WTC11 (cell line): ENCODE data around the gene IKBKG. TPM values are rescaled to one million over a fixed set of nuclear protein-coding genes. Genes with fewer than 3 reads are reported as not detected.

ENCODE experiments used
- ATAC-seq: fragments of 200-7000 bp; cut with Tn5 transposase; 2 replicates; pipeline ENCODE4 v1.10.0; 2021; ENCODE audit warnings: mild to moderate bottlenecking, moderate library complexity
- CTCF ChIA-PET: fragments of 300-600 bp; sonication (Branson Sonifier 250); formaldehyde crosslinking; loops from one replicate; lab custom pipeline; 2021; ENCODE audit warnings: antibody characterized with exemption; lab: Charles Lee
- POLR2A ChIA-PET: fragments of 350-600 bp; sonication (Branson Sonifier 250); formaldehyde crosslinking; loops from one replicate; lab custom pipeline; 2021; ENCODE audit warnings: antibody characterized with exemption; lab: Charles Lee
- DNase-seq: peaks from one replicate; pipeline ENCODE4 v3.0.0; 2021; ENCODE audit warnings: low spot score
- H3K27ac Mint-ChIP-seq: 2 replicates; pipeline ENCODE4 v1.8.0; 2021; ENCODE audit warnings: mixed read lengths
- H3K27me3 Mint-ChIP-seq: 2 replicates; pipeline ENCODE4 v1.8.0; 2021; ENCODE audit warnings: low read depth, mild to moderate bottlenecking, moderate library complexity, mixed read lengths
- H3K36me3 Mint-ChIP-seq: 2 replicates; pipeline ENCODE4 v1.8.0; 2021; ENCODE audit warnings: mixed read lengths
- H3K4me1 Mint-ChIP-seq: 2 replicates; pipeline ENCODE4 v1.8.0; 2022; ENCODE audit warnings: mixed read lengths
- H3K4me3 Mint-ChIP-seq: 2 replicates; pipeline ENCODE4 v1.8.0; 2021; ENCODE audit warnings: mild to moderate bottlenecking, moderate library complexity, mixed read lengths
- H3K9me3 Mint-ChIP-seq: 2 replicates; pipeline ENCODE4 v1.8.0; 2021; ENCODE audit warnings: mixed read lengths
- FOXP1 ChIP-seq: sonication (generic); formaldehyde crosslinking; IDR thresholded peaks from 2 replicates; pipeline ENCODE4 v1.8.0; 2022; ENCODE audit warnings: missing genetic modification reagents, mild to moderate bottlenecking, moderate library complexity, borderline replicate concordance
- KAT7 ChIP-seq: sonication (generic); formaldehyde crosslinking; IDR thresholded peaks from 2 replicates; pipeline ENCODE4 v1.8.1; 2023; ENCODE audit warnings: missing genetic modification reagents, mild to moderate bottlenecking, borderline replicate concordance
- NFE2L1 ChIP-seq: sonication (generic); formaldehyde crosslinking; IDR thresholded peaks from 2 replicates; pipeline ENCODE4 v1.8.1; 2023; ENCODE audit warnings: missing genetic modification reagents
- PRRX2 ChIP-seq: fragments of 250-450 bp; sonication (Bioruptor Pico); IDR thresholded peaks from 2 replicates; pipeline ENCODE4 v1.8.0; 2021; ENCODE audit warnings: mild to moderate bottlenecking
- SP1 ChIP-seq: sonication (generic); formaldehyde crosslinking; conservative IDR thresholded peaks from 2 replicates; pipeline ENCODE4 v1.8.1; 2022; ENCODE audit warnings: missing genetic modification reagents
- TEAD4 ChIP-seq: sonication (generic); formaldehyde crosslinking; IDR thresholded peaks from 2 replicates; pipeline ENCODE4 v1.8.0; 2022; ENCODE audit warnings: mild to moderate bottlenecking, missing genetic modification reagents
- ZBTB21 ChIP-seq: sonication (generic); formaldehyde crosslinking; IDR thresholded peaks from 2 replicates; pipeline ENCODE4 v1.8.1; 2023; ENCODE audit warnings: mild to moderate bottlenecking, missing genetic modification reagents, borderline replicate concordance
- ZNF121 ChIP-seq: sonication (generic); formaldehyde crosslinking; IDR thresholded peaks from 2 replicates; pipeline ENCODE4 v1.8.0; 2023; ENCODE audit warnings: missing genetic modification reagents
- total RNA-seq: library from RNA; stranded (reverse); gene quantifications from 3 replicates; pipeline ENCODE4 v1.2.3, GENCODE V29; 2021
- TF ChIP-seq, protein P1 (sequence below): sonication (generic); formaldehyde crosslinking; IDR thresholded peaks from 2 replicates; pipeline ENCODE4 v1.8.0; 2023; ENCODE audit warnings: missing genetic modification reagents, mild to moderate bottlenecking, borderline replicate concordance
- TF ChIP-seq, protein P2 (sequence below): sonication (generic); formaldehyde crosslinking; IDR thresholded peaks from 2 replicates; pipeline ENCODE4 v1.8.1; 2022; ENCODE audit warnings: missing genetic modification reagents, borderline replicate concordance
- TF ChIP-seq, protein P3 (sequence below): fragments of 250-450 bp; sonication (Bioruptor Pico); IDR thresholded peaks from 2 replicates; pipeline ENCODE4 v1.9.0; 2021; ENCODE audit warnings: mild to moderate bottlenecking
- TF ChIP-seq, protein P4 (sequence below): sonication (generic); formaldehyde crosslinking; IDR thresholded peaks from 2 replicates; pipeline ENCODE4 v1.8.1; 2023; ENCODE audit warnings: mild to moderate bottlenecking, missing genetic modification reagents, borderline replicate concordance
- TF ChIP-seq, protein P5 (sequence below): sonication (generic); formaldehyde crosslinking; IDR thresholded peaks from 2 replicates; pipeline ENCODE4 v1.8.1; 2022; ENCODE audit warnings: mild to moderate bottlenecking, missing genetic modification reagents, moderate library complexity, borderline replicate concordance
- TF ChIP-seq, protein P6 (sequence below): sonication (generic); formaldehyde crosslinking; IDR thresholded peaks from 2 replicates; pipeline ENCODE4 v1.8.1; 2023; ENCODE audit warnings: mild to moderate bottlenecking, moderate library complexity, missing genetic modification reagents
- TF ChIP-seq, protein P7 (sequence below): fragments of 200-600 bp; IDR thresholded peaks from 2 replicates; pipeline ENCODE4 v1.8.0; 2022; ENCODE audit warnings: antibody characterized with exemption

IKBKG gene
- total RNA-seq, 1 experiment from 2014 or later, result 29.1 TPM

DNA sequence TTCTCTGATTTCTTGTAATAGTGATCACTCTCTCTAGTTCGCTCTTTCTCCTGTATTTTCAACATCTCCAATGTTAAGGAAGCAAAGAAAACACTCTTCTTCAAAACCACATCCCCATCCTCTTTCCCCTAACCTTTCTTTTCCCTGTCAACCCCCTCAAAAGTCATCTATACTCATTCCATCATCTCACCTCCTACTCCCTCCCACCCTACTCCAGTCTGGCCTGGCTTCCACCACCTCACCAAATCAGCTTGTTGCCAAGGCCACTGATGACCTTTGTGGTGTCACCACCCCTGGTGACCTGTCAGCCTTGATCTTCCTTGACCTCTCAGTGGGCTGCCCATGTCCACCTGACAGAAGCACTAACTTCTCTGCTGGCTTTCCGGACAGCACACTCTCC lies 33.7 kb upstream of the IKBKG start (continued):
- TF ChIP-seq, protein P1, sequence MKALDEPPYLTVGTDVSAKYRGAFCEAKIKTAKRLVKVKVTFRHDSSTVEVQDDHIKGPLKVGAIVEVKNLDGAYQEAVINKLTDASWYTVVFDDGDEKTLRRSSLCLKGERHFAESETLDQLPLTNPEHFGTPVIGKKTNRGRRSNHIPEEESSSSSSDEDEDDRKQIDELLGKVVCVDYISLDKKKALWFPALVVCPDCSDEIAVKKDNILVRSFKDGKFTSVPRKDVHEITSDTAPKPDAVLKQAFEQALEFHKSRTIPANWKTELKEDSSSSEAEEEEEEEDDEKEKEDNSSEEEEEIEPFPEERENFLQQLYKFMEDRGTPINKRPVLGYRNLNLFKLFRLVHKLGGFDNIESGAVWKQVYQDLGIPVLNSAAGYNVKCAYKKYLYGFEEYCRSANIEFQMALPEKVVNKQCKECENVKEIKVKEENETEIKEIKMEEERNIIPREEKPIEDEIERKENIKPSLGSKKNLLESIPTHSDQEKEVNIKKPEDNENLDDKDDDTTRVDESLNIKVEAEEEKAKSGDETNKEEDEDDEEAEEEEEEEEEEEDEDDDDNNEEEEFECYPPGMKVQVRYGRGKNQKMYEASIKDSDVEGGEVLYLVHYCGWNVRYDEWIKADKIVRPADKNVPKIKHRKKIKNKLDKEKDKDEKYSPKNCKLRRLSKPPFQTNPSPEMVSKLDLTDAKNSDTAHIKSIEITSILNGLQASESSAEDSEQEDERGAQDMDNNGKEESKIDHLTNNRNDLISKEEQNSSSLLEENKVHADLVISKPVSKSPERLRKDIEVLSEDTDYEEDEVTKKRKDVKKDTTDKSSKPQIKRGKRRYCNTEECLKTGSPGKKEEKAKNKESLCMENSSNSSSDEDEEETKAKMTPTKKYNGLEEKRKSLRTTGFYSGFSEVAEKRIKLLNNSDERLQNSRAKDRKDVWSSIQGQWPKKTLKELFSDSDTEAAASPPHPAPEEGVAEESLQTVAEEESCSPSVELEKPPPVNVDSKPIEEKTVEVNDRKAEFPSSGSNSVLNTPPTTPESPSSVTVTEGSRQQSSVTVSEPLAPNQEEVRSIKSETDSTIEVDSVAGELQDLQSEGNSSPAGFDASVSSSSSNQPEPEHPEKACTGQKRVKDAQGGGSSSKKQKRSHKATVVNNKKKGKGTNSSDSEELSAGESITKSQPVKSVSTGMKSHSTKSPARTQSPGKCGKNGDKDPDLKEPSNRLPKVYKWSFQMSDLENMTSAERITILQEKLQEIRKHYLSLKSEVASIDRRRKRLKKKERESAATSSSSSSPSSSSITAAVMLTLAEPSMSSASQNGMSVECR (CRISPR knock-in tag), result no peak
- TF ChIP-seq FOXP1 (CRISPR knock-in tag) (no peak), NFE2L1 (no peak), ZBTB21 (CRISPR knock-in tag) (no peak), TEAD4 (CRISPR knock-in tag) (no peak), PRRX2 (CRISPR knock-in tag) (no peak)
- TF ChIP-seq, protein P2, sequence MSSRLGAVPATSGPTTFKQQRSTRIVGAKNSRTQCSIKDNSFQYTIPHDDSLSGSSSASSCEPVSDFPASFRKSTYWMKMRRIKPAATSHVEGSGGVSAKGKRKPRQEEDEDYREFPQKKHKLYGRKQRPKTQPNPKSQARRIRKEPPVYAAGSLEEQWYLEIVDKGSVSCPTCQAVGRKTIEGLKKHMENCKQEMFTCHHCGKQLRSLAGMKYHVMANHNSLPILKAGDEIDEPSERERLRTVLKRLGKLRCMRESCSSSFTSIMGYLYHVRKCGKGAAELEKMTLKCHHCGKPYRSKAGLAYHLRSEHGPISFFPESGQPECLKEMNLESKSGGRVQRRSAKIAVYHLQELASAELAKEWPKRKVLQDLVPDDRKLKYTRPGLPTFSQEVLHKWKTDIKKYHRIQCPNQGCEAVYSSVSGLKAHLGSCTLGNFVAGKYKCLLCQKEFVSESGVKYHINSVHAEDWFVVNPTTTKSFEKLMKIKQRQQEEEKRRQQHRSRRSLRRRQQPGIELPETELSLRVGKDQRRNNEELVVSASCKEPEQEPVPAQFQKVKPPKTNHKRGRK, result no peak
- TF ChIP-seq, protein P3, sequence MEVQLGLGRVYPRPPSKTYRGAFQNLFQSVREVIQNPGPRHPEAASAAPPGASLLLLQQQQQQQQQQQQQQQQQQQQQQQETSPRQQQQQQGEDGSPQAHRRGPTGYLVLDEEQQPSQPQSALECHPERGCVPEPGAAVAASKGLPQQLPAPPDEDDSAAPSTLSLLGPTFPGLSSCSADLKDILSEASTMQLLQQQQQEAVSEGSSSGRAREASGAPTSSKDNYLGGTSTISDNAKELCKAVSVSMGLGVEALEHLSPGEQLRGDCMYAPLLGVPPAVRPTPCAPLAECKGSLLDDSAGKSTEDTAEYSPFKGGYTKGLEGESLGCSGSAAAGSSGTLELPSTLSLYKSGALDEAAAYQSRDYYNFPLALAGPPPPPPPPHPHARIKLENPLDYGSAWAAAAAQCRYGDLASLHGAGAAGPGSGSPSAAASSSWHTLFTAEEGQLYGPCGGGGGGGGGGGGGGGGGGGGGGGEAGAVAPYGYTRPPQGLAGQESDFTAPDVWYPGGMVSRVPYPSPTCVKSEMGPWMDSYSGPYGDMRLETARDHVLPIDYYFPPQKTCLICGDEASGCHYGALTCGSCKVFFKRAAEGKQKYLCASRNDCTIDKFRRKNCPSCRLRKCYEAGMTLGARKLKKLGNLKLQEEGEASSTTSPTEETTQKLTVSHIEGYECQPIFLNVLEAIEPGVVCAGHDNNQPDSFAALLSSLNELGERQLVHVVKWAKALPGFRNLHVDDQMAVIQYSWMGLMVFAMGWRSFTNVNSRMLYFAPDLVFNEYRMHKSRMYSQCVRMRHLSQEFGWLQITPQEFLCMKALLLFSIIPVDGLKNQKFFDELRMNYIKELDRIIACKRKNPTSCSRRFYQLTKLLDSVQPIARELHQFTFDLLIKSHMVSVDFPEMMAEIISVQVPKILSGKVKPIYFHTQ (CRISPR knock-in tag), result no peak
- TF ChIP-seq, protein P4, sequence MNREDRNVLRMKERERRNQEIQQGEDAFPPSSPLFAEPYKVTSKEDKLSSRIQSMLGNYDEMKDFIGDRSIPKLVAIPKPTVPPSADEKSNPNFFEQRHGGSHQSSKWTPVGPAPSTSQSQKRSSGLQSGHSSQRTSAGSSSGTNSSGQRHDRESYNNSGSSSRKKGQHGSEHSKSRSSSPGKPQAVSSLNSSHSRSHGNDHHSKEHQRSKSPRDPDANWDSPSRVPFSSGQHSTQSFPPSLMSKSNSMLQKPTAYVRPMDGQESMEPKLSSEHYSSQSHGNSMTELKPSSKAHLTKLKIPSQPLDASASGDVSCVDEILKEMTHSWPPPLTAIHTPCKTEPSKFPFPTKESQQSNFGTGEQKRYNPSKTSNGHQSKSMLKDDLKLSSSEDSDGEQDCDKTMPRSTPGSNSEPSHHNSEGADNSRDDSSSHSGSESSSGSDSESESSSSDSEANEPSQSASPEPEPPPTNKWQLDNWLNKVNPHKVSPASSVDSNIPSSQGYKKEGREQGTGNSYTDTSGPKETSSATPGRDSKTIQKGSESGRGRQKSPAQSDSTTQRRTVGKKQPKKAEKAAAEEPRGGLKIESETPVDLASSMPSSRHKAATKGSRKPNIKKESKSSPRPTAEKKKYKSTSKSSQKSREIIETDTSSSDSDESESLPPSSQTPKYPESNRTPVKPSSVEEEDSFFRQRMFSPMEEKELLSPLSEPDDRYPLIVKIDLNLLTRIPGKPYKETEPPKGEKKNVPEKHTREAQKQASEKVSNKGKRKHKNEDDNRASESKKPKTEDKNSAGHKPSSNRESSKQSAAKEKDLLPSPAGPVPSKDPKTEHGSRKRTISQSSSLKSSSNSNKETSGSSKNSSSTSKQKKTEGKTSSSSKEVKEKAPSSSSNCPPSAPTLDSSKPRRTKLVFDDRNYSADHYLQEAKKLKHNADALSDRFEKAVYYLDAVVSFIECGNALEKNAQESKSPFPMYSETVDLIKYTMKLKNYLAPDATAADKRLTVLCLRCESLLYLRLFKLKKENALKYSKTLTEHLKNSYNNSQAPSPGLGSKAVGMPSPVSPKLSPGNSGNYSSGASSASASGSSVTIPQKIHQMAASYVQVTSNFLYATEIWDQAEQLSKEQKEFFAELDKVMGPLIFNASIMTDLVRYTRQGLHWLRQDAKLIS (CRISPR knock-in tag), result no peak

DNA sequence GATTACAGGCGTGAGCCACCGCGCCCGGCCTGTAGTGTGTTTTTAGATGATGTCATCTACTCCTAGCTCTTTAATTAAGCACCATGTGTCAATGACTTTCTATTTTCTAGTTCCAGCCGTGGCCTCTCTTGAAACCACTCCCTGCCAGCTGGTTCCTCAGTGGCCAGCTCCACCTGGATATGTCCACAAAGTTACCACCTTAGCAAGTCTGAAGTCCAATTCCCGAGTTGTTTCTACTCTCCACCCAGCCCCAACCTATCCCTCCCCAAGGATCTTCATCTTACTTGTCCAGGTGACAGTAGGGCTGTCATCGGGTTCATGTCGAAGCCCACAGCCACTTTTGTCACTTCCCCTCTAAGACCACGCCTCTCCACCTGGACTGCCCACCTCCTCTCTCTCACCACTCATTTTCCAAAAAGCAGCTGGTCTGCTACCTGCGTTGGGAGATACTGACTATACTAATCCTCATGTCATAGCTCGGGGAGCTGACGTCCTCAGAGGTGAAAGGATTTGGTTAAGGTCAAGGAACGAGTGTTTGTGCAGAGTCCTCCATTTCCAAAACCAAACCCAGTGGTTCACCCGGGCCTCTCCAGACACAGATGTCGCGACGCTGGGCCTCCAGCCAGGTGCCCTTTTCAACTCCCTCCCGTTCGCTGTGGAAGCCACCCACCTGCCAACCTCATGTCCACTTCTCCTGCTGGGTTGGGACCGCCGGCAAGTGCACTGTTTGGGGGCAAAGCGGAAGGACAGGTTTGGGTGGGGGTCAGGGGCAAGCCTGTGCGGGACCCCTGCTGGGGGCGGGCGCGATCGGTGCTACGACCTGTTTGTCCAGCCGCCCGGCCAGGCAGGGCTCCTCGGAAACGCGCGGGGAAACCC lies 32.1 kb upstream of the IKBKG start:
- CTCF ChIA-PET, result interaction anchor here (1.6 kb wide), 1 partner anchor 12 kb away, joined by 3 read pairs; no protein-coding TSS in a partner anchor
- no peak overlapping the region for H3K27ac Mint-ChIP-seq
- H3K4me3 Mint-ChIP-seq, result peak overlapping the region; percentile 73
- peaks cover 11% of the 10 kb centered on the region; the same call in 1 of the 2 replicates for H3K27me3 Mint-ChIP-seq
- DNase-seq (no peak), ATAC-seq (no peak)
- peaks cover 5% of the 10 kb centered on the region; the same call in 1 of the 2 replicates for H3K36me3 Mint-ChIP-seq
- H3K4me1 Mint-ChIP-seq, result peaks cover 14% of the 10 kb centered on the region
- no peaks in the 10 kb centered on the region for H3K9me3 Mint-ChIP-seq
- TF ChIP-seq SP1 (CRISPR knock-in tag), result no peak
- TF ChIP-seq, protein P5, sequence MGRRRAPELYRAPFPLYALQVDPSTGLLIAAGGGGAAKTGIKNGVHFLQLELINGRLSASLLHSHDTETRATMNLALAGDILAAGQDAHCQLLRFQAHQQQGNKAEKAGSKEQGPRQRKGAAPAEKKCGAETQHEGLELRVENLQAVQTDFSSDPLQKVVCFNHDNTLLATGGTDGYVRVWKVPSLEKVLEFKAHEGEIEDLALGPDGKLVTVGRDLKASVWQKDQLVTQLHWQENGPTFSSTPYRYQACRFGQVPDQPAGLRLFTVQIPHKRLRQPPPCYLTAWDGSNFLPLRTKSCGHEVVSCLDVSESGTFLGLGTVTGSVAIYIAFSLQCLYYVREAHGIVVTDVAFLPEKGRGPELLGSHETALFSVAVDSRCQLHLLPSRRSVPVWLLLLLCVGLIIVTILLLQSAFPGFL (CRISPR knock-in tag), result no peak
- TF ChIP-seq, protein P6, sequence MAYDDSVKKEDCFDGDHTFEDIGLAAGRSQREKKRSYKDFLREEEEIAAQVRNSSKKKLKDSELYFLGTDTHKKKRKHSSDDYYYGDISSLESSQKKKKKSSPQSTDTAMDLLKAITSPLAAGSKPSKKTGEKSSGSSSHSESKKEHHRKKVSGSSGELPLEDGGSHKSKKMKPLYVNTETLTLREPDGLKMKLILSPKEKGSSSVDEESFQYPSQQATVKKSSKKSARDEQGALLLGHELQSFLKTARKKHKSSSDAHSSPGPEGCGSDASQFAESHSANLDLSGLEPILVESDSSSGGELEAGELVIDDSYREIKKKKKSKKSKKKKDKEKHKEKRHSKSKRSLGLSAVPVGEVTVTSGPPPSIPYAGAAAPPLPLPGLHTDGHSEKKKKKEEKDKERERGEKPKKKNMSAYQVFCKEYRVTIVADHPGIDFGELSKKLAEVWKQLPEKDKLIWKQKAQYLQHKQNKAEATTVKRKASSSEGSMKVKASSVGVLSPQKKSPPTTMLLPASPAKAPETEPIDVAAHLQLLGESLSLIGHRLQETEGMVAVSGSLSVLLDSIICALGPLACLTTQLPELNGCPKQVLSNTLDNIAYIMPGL (CRISPR knock-in tag), result no peak
- TF ChIP-seq ZNF121 (CRISPR knock-in tag), result no peak
- TF ChIP-seq KAT7 (CRISPR knock-in tag), result no peak
- TF ChIP-seq, protein P7, sequence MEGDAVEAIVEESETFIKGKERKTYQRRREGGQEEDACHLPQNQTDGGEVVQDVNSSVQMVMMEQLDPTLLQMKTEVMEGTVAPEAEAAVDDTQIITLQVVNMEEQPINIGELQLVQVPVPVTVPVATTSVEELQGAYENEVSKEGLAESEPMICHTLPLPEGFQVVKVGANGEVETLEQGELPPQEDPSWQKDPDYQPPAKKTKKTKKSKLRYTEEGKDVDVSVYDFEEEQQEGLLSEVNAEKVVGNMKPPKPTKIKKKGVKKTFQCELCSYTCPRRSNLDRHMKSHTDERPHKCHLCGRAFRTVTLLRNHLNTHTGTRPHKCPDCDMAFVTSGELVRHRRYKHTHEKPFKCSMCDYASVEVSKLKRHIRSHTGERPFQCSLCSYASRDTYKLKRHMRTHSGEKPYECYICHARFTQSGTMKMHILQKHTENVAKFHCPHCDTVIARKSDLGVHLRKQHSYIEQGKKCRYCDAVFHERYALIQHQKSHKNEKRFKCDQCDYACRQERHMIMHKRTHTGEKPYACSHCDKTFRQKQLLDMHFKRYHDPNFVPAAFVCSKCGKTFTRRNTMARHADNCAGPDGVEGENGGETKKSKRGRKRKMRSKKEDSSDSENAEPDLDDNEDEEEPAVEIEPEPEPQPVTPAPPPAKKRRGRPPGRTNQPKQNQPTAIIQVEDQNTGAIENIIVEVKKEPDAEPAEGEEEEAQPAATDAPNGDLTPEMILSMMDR, result no peak
- POLR2A ChIA-PET, result no interaction called here
